ENCODE measurements around the gene UBE2K.

Gene UBE2K

GRCh38 chr4:39741401-39741800, 43.5 kb downstream of the UBE2K start:
- no peak for DNase-seq (ENCODE audit: low spot score)
- TF ChIP-seq CTCF (IDR thresholded peaks at IDR 0.05; ENCODE audit: extremely low read depth, missing control alignments), result no peak

- no peak for DNase-seq (ENCODE audit: low spot score)
- no peak for TF ChIP-seq CTCF (IDR thresholded peaks at IDR 0.05; ENCODE audit: extremely low read depth, missing control alignments)
These were observed 48.0 kb downstream of the UBE2K start for GRCh38 chr4:39745920-39746319.

GRCh38 chr4:39750216-39750615, 52.3 kb downstream of the UBE2K start:
- TF ChIP-seq CTCF (IDR thresholded peaks at IDR 0.05; ENCODE audit: extremely low read depth, missing control alignments), result no peak
- no peak for DNase-seq (ENCODE audit: low spot score)

- no peak for TF ChIP-seq CTCF (IDR thresholded peaks at IDR 0.05; ENCODE audit: extremely low read depth, missing control alignments)
- no peak for DNase-seq (ENCODE audit: low spot score)
These were observed 56.4 kb downstream of the UBE2K start for GRCh38 chr4:39754309-39754708.

GRCh38 chr4:39756159-39756558, 58.2 kb downstream of the UBE2K start:
- DNase-seq (ENCODE audit: low spot score), result no peak
- no peak for TF ChIP-seq CTCF (IDR thresholded peaks at IDR 0.05; ENCODE audit: extremely low read depth, missing control alignments)

GRCh38 chr4:39758176-39758575, 60.2 kb downstream of the UBE2K start:
- TF ChIP-seq CTCF (IDR thresholded peaks at IDR 0.05; ENCODE audit: extremely low read depth, missing control alignments), result no peak
- DNase-seq (ENCODE audit: low spot score), result no peak

GRCh38 chr4:39759569-39759968, 61.6 kb downstream of the UBE2K start:
- no peak for TF ChIP-seq CTCF (IDR thresholded peaks at IDR 0.05; ENCODE audit: extremely low read depth, missing control alignments)
- no peak for DNase-seq (ENCODE audit: low spot score)
